Cardiac fibroblast (primary cell): ENCODE measurements around the gene TBX18.
A peak's percentile ranks its signal among the peaks of the same experiment; 100 is the strongest.

Experiments
- DNase-seq, 2 donors: peaks; one replicate each; pipeline versions ENCODE4 v3.0.0 to v3.0.0-alpha.2; 2010; ENCODE audit warnings: low read depth in 2 of 2
- H3K4me3 ChIP-seq, 2 donors: replicated peaks in 1 of 2; 1 replicate in 1 of 2; 2 replicates in 1 of 2; pipeline ENCODE4 v1.5.1; 2011; ENCODE audit warnings: low read depth in 2 of 2, low read length in 2 of 2, mild to moderate bottlenecking in 2 of 2, moderate library complexity in 1 of 2
- CTCF ChIP-seq: IDR thresholded peaks from one replicate; pipeline ENCODE4 v1.5.1; 2011; ENCODE audit warnings: low read depth, mild to moderate bottlenecking, low read length, inconsistent platforms

Gene TBX18

GRCh38 chr6:84763886-84764331 lies 489 bp downstream of the TBX18 start:
- H3K4me3 ChIP-seq = peak overlapping the region; percentile 77 to 82
- no peak for DNase-seq
- no peak for TF ChIP-seq CTCF

GRCh38 chr6:84763003-84763885 lies 1.2 kb downstream of the TBX18 start:
- DNase-seq = peak; percentile 95 to 96
- peak overlapping the region; percentile 77 to 82 for H3K4me3 ChIP-seq

GRCh38 chr6:84762220-84763002 lies 2.0 kb downstream of the TBX18 start:
- peak; percentile 32 for TF ChIP-seq CTCF
- DNase-seq = peak; percentile 75
- peak overlapping the region; percentile 77 to 82 for H3K4me3 ChIP-seq

More at GRCh38 chr6:84763003-84763885, 1.2 kb downstream of the TBX18 start:
- peak; percentile 24 for TF ChIP-seq CTCF

GRCh38 chr6:84758486-84758885 lies 5.9 kb downstream of the TBX18 start:
- H3K4me3 ChIP-seq = no peak overlapping the region
- no peak for TF ChIP-seq CTCF
- DNase-seq = peak in 1 of 2 donors; percentile 57

GRCh38 chr6:84756877-84757276 lies 7.5 kb downstream of the TBX18 start:
- TF ChIP-seq CTCF = no peak
- no peak overlapping the region for H3K4me3 ChIP-seq
- no peak for DNase-seq

- peak in 1 of 2 donors; percentile 19 for DNase-seq
- no peak for TF ChIP-seq CTCF
- no peak overlapping the region for H3K4me3 ChIP-seq
These were observed 7.9 kb downstream of the TBX18 start for GRCh38 chr6:84756466-84756865.
